Endothelial cell of umbilical vein (primary cell): ENCODE results near the gene FBXL17.

Experiments used
- POLR2AphosphoS5 ChIP-seq: IDR thresholded peaks from 2 replicates; pipeline ENCODE4 v1.6.1; 2012; ENCODE audit warnings: low read depth, mild to moderate bottlenecking, control low read depth, low read length, moderate library complexity; ENCODE audit not compliant: insufficient read depth
- TF ChIP-seq, protein P1 (sequence below), 2 donors: IDR thresholded peaks; 1 replicate in 1 of 2; 2 replicates in 1 of 2; pipeline ENCODE4 v1.5.1; 2011; ENCODE audit warnings: low read length in 2 of 2, mild to moderate bottlenecking in 2 of 2, moderate library complexity in 2 of 2, control low read depth in 1 of 2, inconsistent platforms in 1 of 2, low read depth in 1 of 2; ENCODE audit not compliant: insufficient read depth in 1 of 2; ENCODE audit errors: extremely low read depth in 1 of 2

DNA sequence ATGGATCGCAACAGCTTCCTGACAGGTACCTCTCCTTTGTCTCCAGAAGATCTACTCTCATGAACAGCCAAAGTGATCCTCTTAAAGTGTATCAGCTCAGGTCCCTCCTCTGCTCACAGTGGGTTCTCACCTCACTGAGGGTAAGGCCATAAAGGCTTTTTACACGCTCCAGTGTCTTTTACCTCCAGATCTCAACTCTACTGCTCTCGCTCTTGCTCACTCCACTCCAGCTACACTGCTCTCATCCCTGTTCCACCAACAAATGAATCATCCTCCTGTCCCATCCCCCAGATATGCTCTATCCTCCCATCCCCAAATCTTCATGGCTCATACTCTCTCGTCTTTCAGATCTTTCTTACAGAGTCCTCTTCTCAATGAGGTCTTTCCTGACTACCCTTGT lies 462.5 kb downstream of the FBXL17 start:
- TF ChIP-seq, protein P1, sequence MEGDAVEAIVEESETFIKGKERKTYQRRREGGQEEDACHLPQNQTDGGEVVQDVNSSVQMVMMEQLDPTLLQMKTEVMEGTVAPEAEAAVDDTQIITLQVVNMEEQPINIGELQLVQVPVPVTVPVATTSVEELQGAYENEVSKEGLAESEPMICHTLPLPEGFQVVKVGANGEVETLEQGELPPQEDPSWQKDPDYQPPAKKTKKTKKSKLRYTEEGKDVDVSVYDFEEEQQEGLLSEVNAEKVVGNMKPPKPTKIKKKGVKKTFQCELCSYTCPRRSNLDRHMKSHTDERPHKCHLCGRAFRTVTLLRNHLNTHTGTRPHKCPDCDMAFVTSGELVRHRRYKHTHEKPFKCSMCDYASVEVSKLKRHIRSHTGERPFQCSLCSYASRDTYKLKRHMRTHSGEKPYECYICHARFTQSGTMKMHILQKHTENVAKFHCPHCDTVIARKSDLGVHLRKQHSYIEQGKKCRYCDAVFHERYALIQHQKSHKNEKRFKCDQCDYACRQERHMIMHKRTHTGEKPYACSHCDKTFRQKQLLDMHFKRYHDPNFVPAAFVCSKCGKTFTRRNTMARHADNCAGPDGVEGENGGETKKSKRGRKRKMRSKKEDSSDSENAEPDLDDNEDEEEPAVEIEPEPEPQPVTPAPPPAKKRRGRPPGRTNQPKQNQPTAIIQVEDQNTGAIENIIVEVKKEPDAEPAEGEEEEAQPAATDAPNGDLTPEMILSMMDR (IDR thresholded peaks at IDR 0.05; ENCODE audit: extremely low read depth in 1 of 2, insufficient read depth in 1 of 2, low read depth in 1 of 2, low read length in 2 of 2), result no peak
- no peak for TF ChIP-seq POLR2AphosphoS5
